A673 (cell line): ENCODE measurements around the gene APOBEC2. TPM values are rescaled to one million over a fixed set of nuclear protein-coding genes. Genes with fewer than 3 reads are reported as not detected.

Experiments used
- BruUV-seq: library from RNA; stranded (reverse); fragments of 400-500 nt; replicated peaks from 2 replicates; lab custom pipeline; 2021; lab: Mats Ljungman, UMichigan
- CTCF ChIA-PET: fragments of 300-600 bp; sonication (Branson Sonifier 250); formaldehyde crosslinking; loops from one replicate; lab custom pipeline; 2022; ENCODE audit warnings: antibody characterized with exemption; lab: Charles Lee
- POLR2A ChIA-PET: fragments of 300-600 bp; sonication (Branson Sonifier 250); formaldehyde crosslinking; loops from one replicate; lab custom pipeline; 2022; ENCODE audit warnings: antibody characterized with exemption; ENCODE audit not compliant: low non-redundant PET; lab: Charles Lee
- DNase-seq: peaks from one replicate; pipeline ENCODE4 v3.0.0-alpha.2; 2015; ENCODE audit warnings: low spot score
- H3K27ac ChIP-seq: fragments of 200-600 bp; sonication (generic); 2 replicates; pipeline ENCODE4 v1.5.1; 2016; ENCODE audit warnings: mixed run types, low read depth, mild to moderate bottlenecking, mixed read lengths, antibody characterized with exemption, low read length; ENCODE audit not compliant: poor library complexity, severe bottlenecking
- H3K27me3 ChIP-seq: fragments of 200-600 bp; sonication (generic); replicated peaks from 2 replicates; pipeline ENCODE4 v1.6.1; 2017; ENCODE audit warnings: mixed run types, low read depth, mild to moderate bottlenecking, mixed read lengths, antibody characterized with exemption, low read length; ENCODE audit not compliant: insufficient read depth, poor library complexity
- H3K36me3 ChIP-seq: fragments of 200-600 bp; sonication (generic); 2 replicates; pipeline ENCODE4 v1.6.1; 2016; ENCODE audit warnings: mixed run types, mild to moderate bottlenecking, mixed read lengths, antibody characterized with exemption, low read length; ENCODE audit not compliant: insufficient read depth, poor library complexity, severe bottlenecking
- H3K4me1 ChIP-seq: fragments of 200-600 bp; sonication (generic); 2 replicates; pipeline ENCODE4 v1.6.1; 2017; ENCODE audit warnings: mixed run types, mild to moderate bottlenecking, mixed read lengths, antibody characterized with exemption, low read length; ENCODE audit not compliant: insufficient read depth, poor library complexity, severe bottlenecking
- H3K4me3 ChIP-seq: fragments of 200-600 bp; sonication (generic); 2 replicates; pipeline ENCODE4 v1.5.1; 2016; ENCODE audit warnings: low read depth, mixed run types, mild to moderate bottlenecking, mixed read lengths, low read length; ENCODE audit not compliant: poor library complexity, severe bottlenecking
- H3K9me3 ChIP-seq: fragments of 200-600 bp; sonication (generic); 2 replicates; pipeline ENCODE4 v1.6.1; 2016; ENCODE audit warnings: mixed run types, low read depth, mild to moderate bottlenecking, mixed read lengths, antibody characterized with exemption, low read length; ENCODE audit not compliant: poor library complexity, severe bottlenecking
- EZH2 ChIP-seq: fragments of 200-600 bp; sonication (generic); IDR thresholded peaks from 2 replicates; pipeline ENCODE4 v1.6.1; 2017; ENCODE audit warnings: borderline replicate concordance, low read depth, mild to moderate bottlenecking, mixed read lengths, antibody characterized with exemption, low read length; ENCODE audit not compliant: poor library complexity, severe bottlenecking
- intact Hi-C: fragments of 100-400 bp; cut with micrococcal nuclease; formaldehyde crosslinking; loops from one replicate; pipeline ENCODE4 v1.10.0; 2022; ENCODE audit not compliant: unreplicated experiment
- total RNA-seq: library from RNA; stranded (reverse); gene quantifications from 2 replicates; pipeline ENCODE4 v1.2.3, GENCODE V29; 2021
- TF ChIP-seq, protein P1 (sequence below): fragments of 300-800, 200-600 bp; sonication (generic); conservative IDR thresholded peaks from 2 replicates; pipeline ENCODE4 v1.5.1; 2017; ENCODE audit warnings: low read depth, mild to moderate bottlenecking, antibody characterized with exemption, low read length, moderate library complexity, mixed read lengths

APOBEC2 gene
- total RNA-seq, 1 experiment from 2014 or later: not detected

DNA sequence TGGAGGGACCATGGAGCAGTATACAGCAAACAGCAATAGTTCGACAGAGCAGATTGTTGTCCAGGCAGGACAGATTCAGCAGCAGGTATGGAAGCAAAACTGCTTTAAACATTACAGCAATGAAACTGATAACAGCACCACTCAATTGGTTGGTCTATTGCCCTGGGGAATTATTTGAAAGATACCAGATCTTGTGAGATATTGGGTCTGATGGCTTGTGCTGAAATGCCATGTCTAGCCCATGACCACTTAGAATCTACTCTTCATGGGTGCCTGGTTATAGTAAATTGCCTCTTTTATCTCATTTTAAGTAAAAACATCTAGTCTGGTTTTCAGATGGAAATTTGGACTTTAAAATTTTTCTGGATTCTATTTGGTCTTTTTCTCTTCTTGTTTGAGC lies 26.1 kb downstream of the APOBEC2 start:
- no peak overlapping the region for H3K27ac ChIP-seq

DNA sequence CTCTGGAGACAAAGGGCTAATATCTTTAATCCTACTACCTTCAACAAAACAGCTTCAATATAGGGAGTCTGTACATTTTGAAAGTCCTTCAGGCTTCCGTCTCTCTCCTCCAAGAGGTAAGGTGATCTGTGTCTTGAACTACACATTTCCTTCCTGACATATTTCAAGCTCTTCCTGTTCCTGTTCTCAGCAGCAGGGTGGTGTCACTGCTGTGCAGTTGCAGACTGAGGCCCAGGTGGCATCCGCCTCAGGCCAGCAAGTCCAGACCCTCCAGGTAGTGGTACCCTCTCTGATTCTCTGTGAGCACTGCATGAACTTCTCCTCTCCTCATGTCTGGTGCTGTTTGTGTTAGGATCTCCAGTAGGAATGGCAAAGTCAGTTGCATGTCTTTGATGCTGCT lies 27.6 kb downstream of the APOBEC2 start:
- Histone ChIP-seq H3K4me3 (no peak overlapping the region), H3K9me3 (no peaks in the 10 kb centered on the region), H3K36me3 (peaks cover 42% of the 10 kb centered on the region), H3K27ac (no peak overlapping the region), H3K27me3 (no peaks in the 10 kb centered on the region), H3K4me1 (peaks cover 1% of the 10 kb centered on the region)
- ChIA-PET POLR2A (no interaction called here), CTCF (no interaction called here)
- no TSS peak for BruUV-seq
- intact Hi-C loops: no loop called here
- DNase-seq: no peak
- TF ChIP-seq, protein P1, sequence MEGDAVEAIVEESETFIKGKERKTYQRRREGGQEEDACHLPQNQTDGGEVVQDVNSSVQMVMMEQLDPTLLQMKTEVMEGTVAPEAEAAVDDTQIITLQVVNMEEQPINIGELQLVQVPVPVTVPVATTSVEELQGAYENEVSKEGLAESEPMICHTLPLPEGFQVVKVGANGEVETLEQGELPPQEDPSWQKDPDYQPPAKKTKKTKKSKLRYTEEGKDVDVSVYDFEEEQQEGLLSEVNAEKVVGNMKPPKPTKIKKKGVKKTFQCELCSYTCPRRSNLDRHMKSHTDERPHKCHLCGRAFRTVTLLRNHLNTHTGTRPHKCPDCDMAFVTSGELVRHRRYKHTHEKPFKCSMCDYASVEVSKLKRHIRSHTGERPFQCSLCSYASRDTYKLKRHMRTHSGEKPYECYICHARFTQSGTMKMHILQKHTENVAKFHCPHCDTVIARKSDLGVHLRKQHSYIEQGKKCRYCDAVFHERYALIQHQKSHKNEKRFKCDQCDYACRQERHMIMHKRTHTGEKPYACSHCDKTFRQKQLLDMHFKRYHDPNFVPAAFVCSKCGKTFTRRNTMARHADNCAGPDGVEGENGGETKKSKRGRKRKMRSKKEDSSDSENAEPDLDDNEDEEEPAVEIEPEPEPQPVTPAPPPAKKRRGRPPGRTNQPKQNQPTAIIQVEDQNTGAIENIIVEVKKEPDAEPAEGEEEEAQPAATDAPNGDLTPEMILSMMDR: no peak
- TF ChIP-seq EZH2: no peak

More for the DNA sequence above, 26.1 kb downstream of the APOBEC2 start:
- no peak overlapping the region for H3K4me3 ChIP-seq
- H3K9me3 ChIP-seq: no peaks in the 10 kb centered on the region
- ChIA-PET POLR2A (no interaction called here), CTCF (no interaction called here)
- BruUV-seq: no TSS peak
- no peak for TF ChIP-seq EZH2
- TF ChIP-seq, protein P1: no peak
- no peaks in the 10 kb centered on the region for H3K27me3 ChIP-seq
- peaks cover 29% of the 10 kb centered on the region for H3K36me3 ChIP-seq
- H3K4me1 ChIP-seq: peaks cover 16% of the 10 kb centered on the region
- intact Hi-C loops: no loop called here
- no peak for DNase-seq

DNA sequence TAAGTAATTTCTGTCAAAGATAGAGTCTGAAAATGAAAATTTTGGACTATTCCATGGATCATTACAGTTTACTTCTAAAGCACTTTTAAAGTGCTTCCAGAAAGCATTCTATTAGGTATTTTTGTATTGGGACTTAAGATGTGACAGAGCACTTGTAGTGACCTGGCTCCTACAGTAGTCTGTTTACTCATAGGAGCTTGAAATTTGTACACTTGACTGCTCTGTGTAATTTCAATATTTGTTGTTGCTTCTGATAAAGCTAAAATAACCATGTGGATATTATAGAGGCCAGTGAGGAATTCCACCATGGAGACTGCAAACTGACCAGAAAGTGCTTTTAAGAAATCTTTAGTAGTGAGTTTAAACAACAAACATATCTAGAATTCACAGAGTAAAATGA lies 30.1 kb downstream of the APOBEC2 start:
- DNase-seq: no peak
- TF ChIP-seq, protein P1: no peak
- TF ChIP-seq EZH2: no peak
- BruUV-seq: no TSS peak
- Histone ChIP-seq H3K4me3 (no peak overlapping the region), H3K36me3 (peaks cover 57% of the 10 kb centered on the region), H3K27ac (no peak overlapping the region), H3K27me3 (no peaks in the 10 kb centered on the region), H3K9me3 (no peaks in the 10 kb centered on the region), H3K4me1 (no peaks in the 10 kb centered on the region)
- ChIA-PET CTCF (no interaction called here), POLR2A (no interaction called here)
- intact Hi-C loops: no loop called here
